Natural killer cell (primary cell): ENCODE data around the gene TANGO6. TPM values are rescaled to one million over a fixed set of nuclear protein-coding genes. Genes with fewer than 3 reads are reported as not detected.

ENCODE experiments used
- ATAC-seq, 3 donors: fragments of 150-1000 bp in 2 of 3; fragments of 200-7000 bp in 1 of 3; cut with Tn5 transposase; 1 replicate in 1 of 3; 2 replicates in 2 of 3; pipeline ENCODE4 v1.10.0; 2021; ENCODE audit warnings: mild to moderate bottlenecking in 2 of 3, moderate library complexity in 2 of 3
- DNase-seq, 2 donors: peaks; one replicate each; pipeline versions ENCODE4 v3.0.0 to v3.0.0-alpha.2; 2013 to 2021; ENCODE audit warnings: mixed read lengths in 1 of 2
- H3K27ac ChIP-seq: one replicate; pipeline ENCODE4 v1.5.1; 2013; ENCODE audit warnings: mild to moderate bottlenecking, low read length
- H3K27me3 ChIP-seq: one replicate; pipeline ENCODE4 v1.6.1; 2013; ENCODE audit warnings: low read length; ENCODE audit not compliant: control insufficient read depth, insufficient read depth
- H3K36me3 ChIP-seq: one replicate; pipeline ENCODE4 v1.6.1; 2013; ENCODE audit warnings: low read length; ENCODE audit not compliant: control insufficient read depth, insufficient read depth
- H3K4me1 ChIP-seq: one replicate; pipeline ENCODE4 v1.6.1; 2013; ENCODE audit warnings: low read length; ENCODE audit not compliant: control insufficient read depth, insufficient read depth
- H3K4me3 ChIP-seq: one replicate; pipeline ENCODE4 v1.5.1; 2013; ENCODE audit warnings: low read length
- H3K9me3 ChIP-seq: one replicate; pipeline ENCODE4 v1.6.1; 2013; ENCODE audit warnings: low read length; ENCODE audit not compliant: control insufficient read depth, insufficient read depth
- H3K27ac Mint-ChIP-seq, 2 donors: one replicate each; pipeline ENCODE4 v1.8.0; 2022; ENCODE audit warnings: mild to moderate bottlenecking in 2 of 2, mixed read lengths in 2 of 2, moderate library complexity in 1 of 2
- H3K27me3 Mint-ChIP-seq, 2 donors: one replicate each; pipeline ENCODE4 v1.8.0; 2022; ENCODE audit warnings: low read depth in 2 of 2, mixed read lengths in 2 of 2
- H3K36me3 Mint-ChIP-seq: one replicate; pipeline ENCODE4 v1.8.0; 2022; ENCODE audit warnings: mixed read lengths
- H3K4me1 Mint-ChIP-seq, 2 donors: one replicate each; pipeline ENCODE4 v1.8.0; 2022; ENCODE audit warnings: mixed read lengths in 2 of 2
- H3K4me3 Mint-ChIP-seq: one replicate; pipeline ENCODE4 v1.8.0; 2022; ENCODE audit warnings: mild to moderate bottlenecking, moderate library complexity, mixed read lengths
- H3K9me3 Mint-ChIP-seq, 2 donors: one replicate each; pipeline ENCODE4 v1.8.0; 2022; ENCODE audit warnings: mixed read lengths in 2 of 2
- WGBS: methylation state at CpG from one replicate; pipeline ENCODE4 v1.1.7; 2013; ENCODE audit warnings: missing lambda C conversion rate; ENCODE audit not compliant: insufficient coverage; 5-methylcytosine and 5-hydroxymethylcytosine counted together
- intact Hi-C: fragments of 100-400 bp; cut with micrococcal nuclease; formaldehyde crosslinking; loops from one replicate; pipeline ENCODE4 v1.14.2; 2022
- total RNA-seq, 4 donors: library from RNA; stranded (reverse); fragments of 120-200 nt in 1 of 4; gene quantifications; one replicate each; pipeline versions ENCODE4 v1.2.3 to v1.2.4, GENCODE V29; 2013 to 2022
- TF ChIP-seq, protein P1 (sequence below): fragments of 200-600 bp; IDR thresholded peaks from one replicate; pipeline ENCODE4 v1.8.0; 2022; ENCODE audit warnings: antibody characterized with exemption

Gene TANGO6
- total RNA-seq, 3 donors from 2014 or later (not counting 1 experiment from before 2014, with no cell fraction given) = 21.2 to 27.3 (median 23.9) TPM

- Histone ChIP-seq H3K4me3 (no peak overlapping the region), H3K36me3 (peaks cover 6% of the 10 kb centered on the region), H3K4me1 (no peaks in the 10 kb centered on the region), H3K27me3 (no peaks in the 10 kb centered on the region), H3K27ac (no peak overlapping the region), H3K9me3 (peaks cover 3% of the 10 kb centered on the region)
- 100% methylated on average over 1 of the region's 1 CpG for WGBS
- no peaks in the 10 kb centered on the region for H3K4me1 Mint-ChIP-seq
- ATAC-seq = no peak
- no peak for DNase-seq
- H3K9me3 Mint-ChIP-seq = no peaks in the 10 kb centered on the region
- no peaks in the 10 kb centered on the region for H3K27me3 Mint-ChIP-seq
- no peak overlapping the region for H3K4me3 Mint-ChIP-seq
- intact Hi-C loops = no loop called here
- TF ChIP-seq, protein P1, sequence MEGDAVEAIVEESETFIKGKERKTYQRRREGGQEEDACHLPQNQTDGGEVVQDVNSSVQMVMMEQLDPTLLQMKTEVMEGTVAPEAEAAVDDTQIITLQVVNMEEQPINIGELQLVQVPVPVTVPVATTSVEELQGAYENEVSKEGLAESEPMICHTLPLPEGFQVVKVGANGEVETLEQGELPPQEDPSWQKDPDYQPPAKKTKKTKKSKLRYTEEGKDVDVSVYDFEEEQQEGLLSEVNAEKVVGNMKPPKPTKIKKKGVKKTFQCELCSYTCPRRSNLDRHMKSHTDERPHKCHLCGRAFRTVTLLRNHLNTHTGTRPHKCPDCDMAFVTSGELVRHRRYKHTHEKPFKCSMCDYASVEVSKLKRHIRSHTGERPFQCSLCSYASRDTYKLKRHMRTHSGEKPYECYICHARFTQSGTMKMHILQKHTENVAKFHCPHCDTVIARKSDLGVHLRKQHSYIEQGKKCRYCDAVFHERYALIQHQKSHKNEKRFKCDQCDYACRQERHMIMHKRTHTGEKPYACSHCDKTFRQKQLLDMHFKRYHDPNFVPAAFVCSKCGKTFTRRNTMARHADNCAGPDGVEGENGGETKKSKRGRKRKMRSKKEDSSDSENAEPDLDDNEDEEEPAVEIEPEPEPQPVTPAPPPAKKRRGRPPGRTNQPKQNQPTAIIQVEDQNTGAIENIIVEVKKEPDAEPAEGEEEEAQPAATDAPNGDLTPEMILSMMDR = no peak
- H3K36me3 Mint-ChIP-seq = peaks cover 5% of the 10 kb centered on the region
- H3K27ac Mint-ChIP-seq = no peak overlapping the region
Observed at GRCh38 chr16:68943961-68944360, 100.6 kb downstream of the TANGO6 start.

DNA sequence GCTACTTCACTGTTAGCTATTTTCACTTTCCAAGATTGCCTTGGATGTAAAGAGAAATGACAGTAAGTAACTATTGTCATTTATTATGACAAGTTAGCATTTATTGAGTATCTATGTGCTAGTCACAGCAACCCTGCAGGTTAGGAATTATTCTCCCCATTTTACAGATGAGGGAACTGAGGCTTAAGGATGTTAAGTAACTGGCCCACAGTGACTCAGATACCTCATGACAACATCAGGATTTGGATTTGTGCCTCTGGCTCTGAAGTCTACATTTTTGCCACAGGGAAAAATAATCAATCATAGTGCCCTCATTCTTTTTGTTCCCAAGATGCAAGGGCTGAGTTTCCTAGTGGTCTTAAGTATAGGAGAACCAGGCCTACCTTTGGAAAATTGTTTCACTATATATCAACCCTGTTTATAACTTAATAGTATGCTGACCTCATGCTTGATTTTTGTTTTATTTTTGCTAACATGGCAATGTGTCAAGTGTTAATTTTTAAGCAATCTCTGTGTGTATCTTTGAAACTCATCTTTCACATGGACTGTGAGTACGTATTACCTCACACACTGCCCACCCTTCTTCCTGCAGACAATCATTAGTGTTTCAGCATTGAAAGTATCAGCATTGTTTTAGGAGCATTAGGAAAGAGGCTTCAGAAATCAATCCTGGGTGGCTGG, 105.0 kb downstream of the TANGO6 start:
- TF ChIP-seq, protein P1 = no peak
- H3K36me3 ChIP-seq = peaks cover 6% of the 10 kb centered on the region
- 100% methylated on average over 1 of the region's 1 CpG for WGBS
- DNase-seq (no peak), ATAC-seq (no peak)
- H3K27me3 ChIP-seq = no peaks in the 10 kb centered on the region
- intact Hi-C loops = no loop called here
- Mint-ChIP-seq H3K27me3 (no peaks in the 10 kb centered on the region), H3K9me3 (no peaks in the 10 kb centered on the region), H3K4me1 (no peaks in the 10 kb centered on the region), H3K27ac (no peak overlapping the region), H3K36me3 (peaks cover 5% of the 10 kb centered on the region), H3K4me3 (no peak overlapping the region)
- peaks cover 3% of the 10 kb centered on the region for H3K9me3 ChIP-seq
- no peaks in the 10 kb centered on the region for H3K4me1 ChIP-seq
- H3K4me3 ChIP-seq = no peak overlapping the region
- H3K27ac ChIP-seq = no peak overlapping the region

DNA sequence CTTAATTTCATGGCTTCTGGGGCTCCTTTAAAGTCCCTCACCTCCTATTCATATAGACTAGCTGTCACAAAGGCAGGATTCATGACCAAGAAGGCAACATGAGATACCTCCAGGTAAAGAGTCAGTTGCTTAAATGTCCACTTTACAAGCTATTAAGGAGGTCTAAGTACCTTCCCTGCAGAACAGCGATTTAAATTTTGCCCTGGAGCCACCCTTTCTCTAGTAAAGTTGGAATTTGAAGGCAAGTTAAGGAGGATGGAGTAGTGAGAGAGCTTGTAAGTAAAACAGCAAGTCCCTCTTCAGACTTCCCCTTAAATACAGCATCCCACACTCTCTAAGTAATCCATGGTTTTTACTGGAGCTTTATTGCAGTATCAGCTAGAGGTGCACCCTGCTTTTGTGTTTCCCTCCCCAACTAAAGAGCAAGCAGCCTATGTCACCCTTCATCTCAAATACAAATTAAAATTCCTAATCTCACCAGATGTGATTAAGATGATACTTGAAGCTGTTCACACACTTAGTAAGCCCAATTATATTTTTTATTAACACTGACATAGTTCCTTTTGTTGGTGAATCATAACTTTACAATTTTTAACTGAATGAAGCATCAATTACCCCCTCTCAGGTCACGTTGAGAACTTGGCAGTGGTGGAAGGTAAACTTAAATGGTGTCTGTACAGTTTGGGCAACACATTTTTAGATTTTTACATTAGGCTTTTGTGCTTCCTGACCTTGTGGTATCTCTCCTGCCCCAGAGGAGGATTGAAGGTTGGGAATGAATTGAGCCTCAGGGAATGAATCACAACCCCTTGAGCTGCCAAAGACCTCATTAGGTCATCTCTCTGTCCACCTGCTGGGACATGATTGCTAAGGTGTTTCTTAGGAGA, 108.9 kb downstream of the TANGO6 start:
- 83% methylated on average over 2 of the region's 2 CpGs for WGBS
- Mint-ChIP-seq H3K27me3 (no peaks in the 10 kb centered on the region), H3K4me1 (no peaks in the 10 kb centered on the region), H3K27ac (no peak overlapping the region), H3K4me3 (no peak overlapping the region), H3K36me3 (no peaks in the 10 kb centered on the region), H3K9me3 (no peaks in the 10 kb centered on the region)
- TF ChIP-seq, protein P1 = no peak
- ATAC-seq (no peak), DNase-seq (no peak)
- H3K27ac ChIP-seq = no peak overlapping the region
- no peaks in the 10 kb centered on the region for H3K27me3 ChIP-seq
- intact Hi-C loops = no loop called here
- no peak overlapping the region for H3K4me3 ChIP-seq
- H3K4me1 ChIP-seq = no peaks in the 10 kb centered on the region
- H3K9me3 ChIP-seq = no peaks in the 10 kb centered on the region
- peaks cover 2% of the 10 kb centered on the region for H3K36me3 ChIP-seq
